OCI-LY7 (cell line): ENCODE results near the gene IPO4.

ENCODE experiments used
- EZH2phosphoT487 ChIP-seq: fragments of 200-600 bp; sonication (generic); IDR thresholded peaks from 2 replicates; pipeline ENCODE4 v1.6.1; 2018; ENCODE audit warnings: low read depth, borderline replicate concordance, mild to moderate bottlenecking, mixed run types, antibody characterized with exemption, low read length, moderate library complexity, mixed read lengths
- TF ChIP-seq, protein P1 (sequence below): fragments of 200-600 bp; sonication (generic); conservative IDR thresholded peaks from 2 replicates; pipeline ENCODE4 v1.5.1; 2014; ENCODE audit warnings: mild to moderate bottlenecking, antibody characterized with exemption, low read length, moderate library complexity, mixed read lengths

DNA sequence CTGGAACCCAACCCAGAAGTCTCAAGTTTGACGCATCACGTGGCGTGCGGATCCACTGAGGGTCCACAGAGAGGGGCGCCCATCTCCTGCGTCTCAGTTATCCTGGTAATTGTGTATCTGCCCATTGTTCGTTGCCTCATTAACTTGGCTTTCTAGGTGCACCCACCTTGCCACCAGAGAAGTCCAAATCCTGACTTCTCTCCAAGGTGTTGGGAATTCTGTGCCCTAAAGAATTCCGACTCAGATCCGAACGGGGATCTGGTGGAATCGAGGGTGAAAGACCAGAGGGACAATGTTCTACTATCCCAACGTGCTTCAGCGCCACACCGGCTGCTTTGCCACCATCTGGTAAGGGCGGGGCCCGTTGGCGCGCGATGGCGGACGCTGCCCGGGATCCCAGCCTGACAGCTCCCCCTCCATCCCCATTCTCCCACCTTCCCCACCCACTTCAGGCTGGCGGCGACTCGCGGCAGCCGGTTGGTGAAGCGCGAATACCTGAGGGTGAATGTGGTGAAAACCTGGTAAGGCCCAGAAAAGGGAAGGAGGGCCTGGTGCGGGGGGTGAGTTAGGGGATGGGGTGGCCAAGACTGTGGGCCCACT is 16.3 kb downstream of the IPO4 start:
- TF ChIP-seq, protein P1, sequence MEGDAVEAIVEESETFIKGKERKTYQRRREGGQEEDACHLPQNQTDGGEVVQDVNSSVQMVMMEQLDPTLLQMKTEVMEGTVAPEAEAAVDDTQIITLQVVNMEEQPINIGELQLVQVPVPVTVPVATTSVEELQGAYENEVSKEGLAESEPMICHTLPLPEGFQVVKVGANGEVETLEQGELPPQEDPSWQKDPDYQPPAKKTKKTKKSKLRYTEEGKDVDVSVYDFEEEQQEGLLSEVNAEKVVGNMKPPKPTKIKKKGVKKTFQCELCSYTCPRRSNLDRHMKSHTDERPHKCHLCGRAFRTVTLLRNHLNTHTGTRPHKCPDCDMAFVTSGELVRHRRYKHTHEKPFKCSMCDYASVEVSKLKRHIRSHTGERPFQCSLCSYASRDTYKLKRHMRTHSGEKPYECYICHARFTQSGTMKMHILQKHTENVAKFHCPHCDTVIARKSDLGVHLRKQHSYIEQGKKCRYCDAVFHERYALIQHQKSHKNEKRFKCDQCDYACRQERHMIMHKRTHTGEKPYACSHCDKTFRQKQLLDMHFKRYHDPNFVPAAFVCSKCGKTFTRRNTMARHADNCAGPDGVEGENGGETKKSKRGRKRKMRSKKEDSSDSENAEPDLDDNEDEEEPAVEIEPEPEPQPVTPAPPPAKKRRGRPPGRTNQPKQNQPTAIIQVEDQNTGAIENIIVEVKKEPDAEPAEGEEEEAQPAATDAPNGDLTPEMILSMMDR: no peak
- TF ChIP-seq EZH2phosphoT487: no peak
